ENCODE results near the gene XPNPEP1.
A peak's percentile ranks its signal among the peaks of the same experiment; 100 is the strongest.

The XPNPEP1 gene

DNA sequence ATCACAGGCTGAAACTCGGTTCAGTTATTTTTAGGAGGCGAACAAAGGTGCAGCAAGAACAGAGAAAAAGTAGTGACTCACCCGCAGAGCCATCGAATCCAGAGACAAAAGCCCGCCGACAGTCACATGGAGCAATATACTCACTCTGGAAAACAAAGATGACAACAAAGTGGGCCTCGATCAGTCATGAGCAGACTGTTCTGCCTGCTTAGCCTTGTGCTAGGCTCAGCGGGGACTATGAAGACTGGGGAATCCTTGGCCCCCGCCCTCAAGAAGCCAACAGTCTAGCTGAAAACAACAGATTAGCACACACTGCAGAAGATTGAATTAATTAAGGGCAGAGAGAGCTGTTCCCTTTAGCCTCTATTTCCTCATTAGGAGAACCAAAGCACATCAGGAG, 30.4 kb downstream of the XPNPEP1 start:
- no peak for ATAC-seq (replicated peaks; ENCODE audit: extremely low read depth, poor library complexity, severe bottlenecking)
- DNase-seq (ENCODE audit: low spot score in 2 of 2) = no peak
- H3K4me3 Mint-ChIP-seq = no peak overlapping the region
- H3K36me3 Mint-ChIP-seq (ENCODE audit: insufficient read depth) = peaks cover 22% of the 10 kb centered on the region
- H3K27me3 Mint-ChIP-seq = no peaks in the 10 kb centered on the region
- H3K27ac Mint-ChIP-seq (ENCODE audit: low read depth) = peak overlapping the region; percentile 16
- peaks cover 58% of the 10 kb centered on the region for H3K4me1 Mint-ChIP-seq
- H3K9me3 Mint-ChIP-seq = no peaks in the 10 kb centered on the region

DNA sequence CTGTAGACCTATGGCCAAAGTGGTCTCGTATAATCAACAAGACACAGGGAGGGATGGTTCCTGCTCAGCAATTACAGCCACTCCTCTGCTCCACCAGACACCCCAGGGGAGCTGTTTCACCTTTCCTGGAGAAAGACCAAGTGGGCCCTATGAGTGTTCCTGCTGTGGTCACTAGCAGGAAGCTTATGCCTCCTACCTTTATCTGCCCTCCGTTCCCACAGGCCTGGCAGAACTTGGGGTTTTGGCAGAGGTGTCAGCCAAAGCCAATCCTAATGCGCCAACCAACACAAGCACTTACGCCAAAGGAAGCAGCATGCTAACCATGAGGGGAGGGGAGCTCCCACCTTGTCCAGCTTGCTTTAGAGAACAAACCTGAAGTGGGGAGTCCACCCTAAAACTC, 31.2 kb downstream of the XPNPEP1 start:
- Mint-ChIP-seq H3K9me3 (no peaks in the 10 kb centered on the region), H3K27ac (ENCODE audit: low read depth) (peak overlapping the region; percentile 59), H3K27me3 (no peaks in the 10 kb centered on the region), H3K36me3 (ENCODE audit: insufficient read depth) (peaks cover 19% of the 10 kb centered on the region), H3K4me1 (peaks cover 63% of the 10 kb centered on the region), H3K4me3 (peak overlapping the region; percentile 25)
- ATAC-seq (replicated peaks; ENCODE audit: extremely low read depth, poor library complexity, severe bottlenecking) = no peak
- no peak for DNase-seq (ENCODE audit: low spot score in 2 of 2)

DNA sequence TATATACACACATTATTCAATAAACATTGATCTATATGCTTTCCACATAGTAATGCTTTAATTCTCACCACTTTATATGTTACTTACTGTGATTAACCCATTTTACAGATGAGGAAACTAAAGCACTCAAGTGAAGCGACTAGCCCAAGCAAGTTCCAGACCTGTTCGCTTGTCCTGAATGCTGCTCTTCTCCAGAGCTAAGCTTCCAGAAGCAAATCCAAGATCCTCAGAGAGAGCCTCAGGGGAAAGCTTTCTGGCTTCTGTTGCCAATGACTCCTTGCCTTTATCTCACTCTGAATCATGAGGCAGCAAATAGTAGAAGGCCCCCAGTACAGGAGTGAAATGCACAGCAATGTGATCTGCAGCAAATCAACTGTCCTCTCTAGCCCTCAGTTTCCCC, 32.2 kb downstream of the XPNPEP1 start:
- Mint-ChIP-seq H3K9me3 (no peaks in the 10 kb centered on the region), H3K36me3 (ENCODE audit: insufficient read depth) (peaks cover 21% of the 10 kb centered on the region), H3K4me3 (no peak overlapping the region), H3K4me1 (peaks cover 64% of the 10 kb centered on the region), H3K27me3 (no peaks in the 10 kb centered on the region), H3K27ac (ENCODE audit: low read depth) (peak overlapping the region; percentile 75)
- ATAC-seq (replicated peaks; ENCODE audit: extremely low read depth, poor library complexity, severe bottlenecking) (no peak), DNase-seq (ENCODE audit: low spot score in 2 of 2) (no peak)

DNA sequence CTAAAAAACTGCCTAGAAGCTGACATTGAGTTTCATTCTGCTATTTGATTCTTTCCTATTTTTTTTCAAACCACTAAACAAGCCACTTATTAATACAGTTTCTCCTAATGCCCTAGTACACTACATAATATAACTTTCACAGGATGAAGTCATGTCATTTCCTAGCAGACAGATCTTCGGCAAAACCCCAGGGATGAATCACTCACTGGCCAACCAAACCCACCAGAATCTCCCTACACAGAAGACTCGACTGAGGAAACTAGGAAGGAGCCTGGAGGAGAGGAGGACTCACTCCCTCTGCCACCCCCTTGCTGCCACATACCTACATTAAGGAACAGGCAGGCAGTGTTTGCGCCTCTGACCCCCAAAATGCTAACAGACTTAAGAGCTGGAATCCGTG, 33.4 kb downstream of the XPNPEP1 start:
- no peak overlapping the region for H3K4me3 Mint-ChIP-seq
- H3K27me3 Mint-ChIP-seq = no peaks in the 10 kb centered on the region
- peak overlapping the region; percentile 75 for H3K27ac Mint-ChIP-seq (ENCODE audit: low read depth)
- H3K9me3 Mint-ChIP-seq = no peaks in the 10 kb centered on the region
- H3K4me1 Mint-ChIP-seq = peaks cover 57% of the 10 kb centered on the region
- DNase-seq (ENCODE audit: low spot score in 2 of 2) = no peak
- no peak for ATAC-seq (replicated peaks; ENCODE audit: extremely low read depth, poor library complexity, severe bottlenecking)
- peaks cover 29% of the 10 kb centered on the region for H3K36me3 Mint-ChIP-seq (ENCODE audit: insufficient read depth)

DNA sequence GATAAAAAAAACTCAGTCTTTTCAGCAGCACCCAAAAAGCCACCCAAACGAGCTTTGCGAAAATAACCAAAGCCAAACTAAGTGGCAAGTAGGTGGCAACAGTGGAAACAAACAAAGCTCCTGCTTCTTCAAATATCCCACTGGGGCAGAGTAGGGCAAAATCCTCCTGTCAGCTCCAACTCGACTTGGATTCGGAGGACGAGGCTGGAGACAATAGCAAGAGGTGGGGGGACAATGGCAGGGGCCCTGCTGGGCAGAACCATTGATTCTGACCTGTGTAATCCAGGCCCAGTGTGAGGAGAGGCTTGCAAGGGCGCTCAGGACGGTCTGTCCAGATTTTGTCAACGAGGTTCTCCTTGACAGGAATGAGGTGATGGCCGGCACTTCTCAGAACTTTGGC, 35.5 kb downstream of the XPNPEP1 start:
- DNase-seq (ENCODE audit: low spot score in 2 of 2) = no peak
- H3K27me3 Mint-ChIP-seq = no peaks in the 10 kb centered on the region
- H3K27ac Mint-ChIP-seq (ENCODE audit: low read depth) = no peak overlapping the region
- H3K4me3 Mint-ChIP-seq = no peak overlapping the region
- no peaks in the 10 kb centered on the region for H3K9me3 Mint-ChIP-seq
- no peak for ATAC-seq (replicated peaks; ENCODE audit: extremely low read depth, poor library complexity, severe bottlenecking)
- H3K36me3 Mint-ChIP-seq (ENCODE audit: insufficient read depth) = peaks cover 35% of the 10 kb centered on the region
- H3K4me1 Mint-ChIP-seq = peaks cover 58% of the 10 kb centered on the region

GRCh38 chr10:109887243-109887642, 36.1 kb downstream of the XPNPEP1 start:
- Mint-ChIP-seq H3K4me3 (no peak overlapping the region), H3K9me3 (no peaks in the 10 kb centered on the region), H3K4me1 (peaks cover 57% of the 10 kb centered on the region), H3K27ac (ENCODE audit: low read depth) (peak overlapping the region; percentile 9), H3K27me3 (no peaks in the 10 kb centered on the region), H3K36me3 (ENCODE audit: insufficient read depth) (peaks cover 40% of the 10 kb centered on the region)
- ATAC-seq (replicated peaks; ENCODE audit: extremely low read depth, poor library complexity, severe bottlenecking) = no peak
- no peak for DNase-seq (ENCODE audit: low spot score in 2 of 2)

- Mint-ChIP-seq H3K36me3 (ENCODE audit: insufficient read depth) (peaks cover 40% of the 10 kb centered on the region), H3K27ac (ENCODE audit: low read depth) (peak overlapping the region; percentile 9), H3K9me3 (no peaks in the 10 kb centered on the region), H3K4me3 (no peak overlapping the region), H3K27me3 (no peaks in the 10 kb centered on the region), H3K4me1 (peaks cover 53% of the 10 kb centered on the region)
- DNase-seq (ENCODE audit: low spot score in 2 of 2) (no peak), ATAC-seq (replicated peaks; ENCODE audit: extremely low read depth, poor library complexity, severe bottlenecking) (no peak)
These were observed 36.5 kb downstream of the XPNPEP1 start for GRCh38 chr10:109886781-109887140.

- no peak for ATAC-seq (replicated peaks; ENCODE audit: extremely low read depth, poor library complexity, severe bottlenecking)
- H3K36me3 Mint-ChIP-seq (ENCODE audit: insufficient read depth) = peaks cover 42% of the 10 kb centered on the region
- H3K27ac Mint-ChIP-seq (ENCODE audit: low read depth) = peak overlapping the region; percentile 9
- no peaks in the 10 kb centered on the region for H3K9me3 Mint-ChIP-seq
- peak overlapping the region; percentile 8 for H3K4me3 Mint-ChIP-seq
- H3K27me3 Mint-ChIP-seq = no peaks in the 10 kb centered on the region
- H3K4me1 Mint-ChIP-seq = peaks cover 47% of the 10 kb centered on the region
- DNase-seq (ENCODE audit: low spot score in 2 of 2) = no peak
These were observed 37.1 kb downstream of the XPNPEP1 start for GRCh38 chr10:109886037-109886780.

DNA sequence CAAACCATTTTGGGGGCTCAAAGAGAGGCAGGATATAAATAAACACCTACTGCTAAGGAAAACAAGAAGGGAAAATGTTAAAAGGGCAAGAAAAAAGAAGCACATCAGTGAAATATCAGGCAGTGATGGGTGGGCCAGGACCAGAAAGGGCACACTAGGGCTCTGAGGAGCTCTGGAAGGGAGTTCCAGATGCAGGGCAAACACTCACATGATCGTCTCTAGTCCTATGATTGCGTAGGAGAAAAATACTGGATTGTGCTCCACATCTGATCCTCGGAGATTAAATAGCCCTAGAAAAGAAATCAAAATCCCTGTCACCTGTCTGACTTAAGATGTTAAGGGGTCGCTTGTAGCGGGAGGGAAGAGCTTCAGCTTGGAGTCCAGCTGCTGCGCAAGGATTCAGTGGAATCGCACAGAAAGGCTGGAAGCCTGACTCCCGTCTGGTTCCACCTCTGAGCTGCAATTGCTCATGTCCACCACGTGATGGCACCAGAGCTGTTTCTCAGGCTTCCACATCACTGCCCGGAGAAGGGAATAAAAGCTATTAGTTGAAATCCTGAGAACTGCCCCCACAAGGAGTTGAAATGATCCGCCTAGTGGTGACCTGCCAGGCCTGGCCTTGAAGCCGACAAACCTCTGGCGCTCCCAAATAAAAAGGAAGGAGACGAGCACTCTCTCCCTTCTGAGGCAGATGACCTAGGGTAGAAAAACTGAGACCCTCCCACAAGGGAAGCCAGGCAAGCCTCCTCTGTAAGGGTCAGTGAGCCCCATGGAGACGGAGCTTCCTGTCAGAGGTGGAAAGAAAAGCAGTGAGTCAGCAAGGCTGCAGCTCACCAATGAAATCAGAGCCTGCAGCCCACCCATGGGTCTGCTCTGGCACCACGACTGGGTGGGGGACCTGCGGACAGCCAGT, 39.2 kb downstream of the XPNPEP1 start:
- peaks cover 38% of the 10 kb centered on the region for H3K36me3 Mint-ChIP-seq (ENCODE audit: insufficient read depth)
- DNase-seq (ENCODE audit: low spot score in 2 of 2) = peak; percentile 41 to 45
- peaks cover 35% of the 10 kb centered on the region for H3K4me1 Mint-ChIP-seq
- peak; percentile 40 for ATAC-seq (replicated peaks; ENCODE audit: extremely low read depth, poor library complexity, severe bottlenecking)
- H3K27ac Mint-ChIP-seq (ENCODE audit: low read depth) = peak overlapping the region; percentile 46
- H3K4me3 Mint-ChIP-seq = no peak overlapping the region
- no peaks in the 10 kb centered on the region for H3K9me3 Mint-ChIP-seq
- no peaks in the 10 kb centered on the region for H3K27me3 Mint-ChIP-seq

GRCh38 chr10:109882251-109883057, 40.9 kb downstream of the XPNPEP1 start:
- peaks cover 46% of the 10 kb centered on the region for H3K36me3 Mint-ChIP-seq (ENCODE audit: insufficient read depth)
- DNase-seq (ENCODE audit: low spot score in 2 of 2) (no peak), ATAC-seq (replicated peaks; ENCODE audit: extremely low read depth, poor library complexity, severe bottlenecking) (no peak)
- H3K27me3 Mint-ChIP-seq = no peaks in the 10 kb centered on the region
- H3K27ac Mint-ChIP-seq (ENCODE audit: low read depth) = no peak overlapping the region
- H3K4me1 Mint-ChIP-seq = peaks cover 33% of the 10 kb centered on the region
- H3K9me3 Mint-ChIP-seq = no peaks in the 10 kb centered on the region
- no peak overlapping the region for H3K4me3 Mint-ChIP-seq

DNA sequence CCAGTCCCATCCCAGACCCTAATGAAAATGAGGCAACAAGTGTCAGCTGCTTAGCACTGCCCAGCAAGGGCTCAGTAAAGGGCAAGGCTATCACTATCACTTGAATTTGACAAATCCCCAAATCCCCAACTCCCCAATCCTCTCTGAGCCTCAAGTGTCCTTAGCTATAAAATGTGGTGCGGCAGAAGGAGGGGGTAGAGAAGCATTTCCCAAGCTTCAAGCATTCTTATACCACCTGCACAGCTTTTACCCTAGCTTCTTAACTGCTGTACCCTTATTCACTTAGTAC, 41.6 kb downstream of the XPNPEP1 start:
- Mint-ChIP-seq H3K27ac (ENCODE audit: low read depth) (no peak overlapping the region), H3K4me3 (no peak overlapping the region), H3K4me1 (peaks cover 26% of the 10 kb centered on the region), H3K9me3 (no peaks in the 10 kb centered on the region), H3K36me3 (ENCODE audit: insufficient read depth) (peaks cover 50% of the 10 kb centered on the region), H3K27me3 (no peaks in the 10 kb centered on the region)
- ATAC-seq (replicated peaks; ENCODE audit: extremely low read depth, poor library complexity, severe bottlenecking) = no peak
- DNase-seq (ENCODE audit: low spot score in 2 of 2) = no peak

- H3K36me3 Mint-ChIP-seq (ENCODE audit: insufficient read depth) = peaks cover 49% of the 10 kb centered on the region
- ATAC-seq (replicated peaks; ENCODE audit: extremely low read depth, poor library complexity, severe bottlenecking) (no peak), DNase-seq (ENCODE audit: low spot score in 2 of 2) (no peak)
- H3K27ac Mint-ChIP-seq (ENCODE audit: low read depth) = no peak overlapping the region
- H3K4me1 Mint-ChIP-seq = peaks cover 21% of the 10 kb centered on the region
- H3K27me3 Mint-ChIP-seq = no peaks in the 10 kb centered on the region
- no peaks in the 10 kb centered on the region for H3K9me3 Mint-ChIP-seq
- no peak overlapping the region for H3K4me3 Mint-ChIP-seq
These were observed 42.2 kb downstream of the XPNPEP1 start for GRCh38 chr10:109880886-109881768.
